ENCODE measurements around the gene NAXE.

Gene NAXE

GRCh38 chr1:156554971-156555370, 36.6 kb upstream of the NAXE start:
- no peak for TF ChIP-seq CTCF (conservative IDR thresholded peaks at IDR 0.05; ENCODE audit: low read length)
- no peak for DNase-seq (ENCODE audit: low read depth)
- no peak overlapping the region for H3K4me3 ChIP-seq (ENCODE audit: low read length)

- H3K4me3 ChIP-seq (ENCODE audit: low read length) = no peak overlapping the region
- no peak for DNase-seq (ENCODE audit: low read depth)
- no peak for TF ChIP-seq CTCF (conservative IDR thresholded peaks at IDR 0.05; ENCODE audit: low read length)
Measured at GRCh38 chr1:156555715-156556114, 35.9 kb upstream of the NAXE start.

GRCh38 chr1:156556354-156556753, 35.2 kb upstream of the NAXE start:
- TF ChIP-seq CTCF (conservative IDR thresholded peaks at IDR 0.05; ENCODE audit: low read length) = no peak
- no peak overlapping the region for H3K4me3 ChIP-seq (ENCODE audit: low read length)
- DNase-seq (ENCODE audit: low read depth) = no peak

GRCh38 chr1:156559086-156559796, 32.3 kb upstream of the NAXE start:
- DNase-seq (ENCODE audit: low read depth) = no peak
- no peak overlapping the region for H3K4me3 ChIP-seq (ENCODE audit: low read length)
- TF ChIP-seq CTCF (conservative IDR thresholded peaks at IDR 0.05; ENCODE audit: low read length) = no peak

GRCh38 chr1:156559797-156560385, 31.7 kb upstream of the NAXE start:
- no peak for TF ChIP-seq CTCF (conservative IDR thresholded peaks at IDR 0.05; ENCODE audit: low read length)
- H3K4me3 ChIP-seq (ENCODE audit: low read length) = no peak overlapping the region
- DNase-seq (ENCODE audit: low read depth) = no peak

- TF ChIP-seq CTCF (conservative IDR thresholded peaks at IDR 0.05; ENCODE audit: low read length) = no peak
- no peak for DNase-seq (ENCODE audit: low read depth)
- no peak overlapping the region for H3K4me3 ChIP-seq (ENCODE audit: low read length)
Measured at GRCh38 chr1:156560585-156561163, 30.9 kb upstream of the NAXE start.

- no peak for DNase-seq (ENCODE audit: low read depth)
- no peak for TF ChIP-seq CTCF (conservative IDR thresholded peaks at IDR 0.05; ENCODE audit: low read length)
- no peak overlapping the region for H3K4me3 ChIP-seq (ENCODE audit: low read length)
Measured at GRCh38 chr1:156565519-156565918, 26.1 kb upstream of the NAXE start.
